MM.1S (cell line): ENCODE results near the gene CLEC4D.
A peak's percentile ranks its signal among the peaks of the same experiment; 100 is the strongest.

Experiments
- DNase-seq: peaks from one replicate; pipeline ENCODE4 v3.0.0-alpha.2; 2015
- H2AFZ ChIP-seq: fragments of 300-600 bp; sonication (generic); 2 replicates; pipeline ENCODE4 v1.6.0; 2016; ENCODE audit warnings: antibody characterized with exemption, low read length
- H3F3A ChIP-seq: fragments of 300-600 bp; sonication (generic); 2 replicates; pipeline ENCODE4 v1.6.1; 2016; ENCODE audit warnings: mild to moderate bottlenecking, antibody characterized with exemption, low read length, moderate library complexity, mixed read lengths; ENCODE audit not compliant: insufficient read depth
- H3K27ac ChIP-seq: fragments of 300-600 bp; sonication (generic); 2 replicates; pipeline ENCODE4 v1.5.1; 2016; ENCODE audit warnings: mild to moderate bottlenecking, low read length
- H3K27me3 ChIP-seq: fragments of 300-600 bp; sonication (generic); replicated peaks from 2 replicates; pipeline ENCODE4 v1.6.0; 2016; ENCODE audit warnings: low read length; ENCODE audit not compliant: insufficient read depth
- H3K36me3 ChIP-seq: fragments of 300-600 bp; sonication (generic); replicated peaks from 2 replicates; pipeline ENCODE4 v1.6.1; 2016; ENCODE audit warnings: mild to moderate bottlenecking, low read length, mixed read lengths; ENCODE audit not compliant: insufficient read depth
- H3K4me1 ChIP-seq: fragments of 300-600 bp; sonication (generic); 2 replicates; pipeline ENCODE4 v1.6.1; 2016; ENCODE audit warnings: low read length, mixed read lengths
- H3K4me2 ChIP-seq: fragments of 300-600 bp; sonication (generic); 2 replicates; pipeline ENCODE4 v1.6.0; 2016; ENCODE audit warnings: low read depth, low read length
- H3K4me3 ChIP-seq: fragments of 300-600 bp; sonication (generic); 2 replicates; pipeline ENCODE4 v1.5.1; 2016; ENCODE audit warnings: low read length, mixed read lengths
- H3K79me2 ChIP-seq: fragments of 300-600 bp; sonication (generic); 2 replicates; pipeline ENCODE4 v1.6.1; 2016; ENCODE audit warnings: mixed run types, low read length, mixed read lengths
- H3K9ac ChIP-seq: fragments of 300-600 bp; sonication (generic); 2 replicates; pipeline ENCODE4 v1.6.1; 2016; ENCODE audit warnings: low read length, mixed read lengths
- H3K9me2 ChIP-seq: fragments of 300-600 bp; sonication (generic); replicated peaks from 2 replicates; pipeline ENCODE4 v1.6.1; 2016; ENCODE audit warnings: mild to moderate bottlenecking, low read length, mixed read lengths; ENCODE audit not compliant: insufficient read depth
- H3K9me3 ChIP-seq: fragments of 300-600 bp; sonication (generic); replicated peaks from 2 replicates; pipeline ENCODE4 v1.6.1; 2016; ENCODE audit warnings: mild to moderate bottlenecking, low read length, mixed read lengths; ENCODE audit not compliant: insufficient read depth
- H4K20me1 ChIP-seq: fragments of 300-600 bp; sonication (generic); 2 replicates; pipeline ENCODE4 v1.6.1; 2016; ENCODE audit warnings: mild to moderate bottlenecking, low read length, moderate library complexity, mixed read lengths; ENCODE audit not compliant: insufficient read depth
- CTCF ChIP-seq: fragments of 300-600 bp; sonication (generic); IDR thresholded peaks from 2 replicates; pipeline ENCODE4 v1.5.1; 2016; ENCODE audit warnings: antibody characterized with exemption, low read length, mixed read lengths
- EZH2 ChIP-seq: fragments of 300-600 bp; sonication (generic); optimal IDR thresholded peaks from 2 replicates; pipeline ENCODE3; 2017; ENCODE audit warnings: low read depth, mild to moderate bottlenecking, antibody characterized with exemption, low read length, mixed read lengths
- EZH2phosphoT487 ChIP-seq: fragments of 300-600 bp; sonication (generic); IDR thresholded peaks from 2 replicates; pipeline ENCODE4 v1.6.1; 2018; ENCODE audit warnings: antibody characterized with exemption, low read length

Gene CLEC4D

GRCh38 chr12:8499616-8500015 lies 13.7 kb upstream of the CLEC4D start:
- no peak overlapping the region for H3K27ac ChIP-seq
- DNase-seq: no peak
- H3K4me3 ChIP-seq: no peak overlapping the region
- H3K4me1 ChIP-seq: 0 out of 2 replicates have a peak, but pooled peaks cover 6% of the 10 kb centered on the region
- H3K79me2 ChIP-seq: no peaks in the 10 kb centered on the region
- no peaks in the 10 kb centered on the region for H3K27me3 ChIP-seq
- no peaks in the 10 kb centered on the region for H4K20me1 ChIP-seq
- no peak overlapping the region for H3K4me2 ChIP-seq
- H3K9me3 ChIP-seq: no peaks in the 10 kb centered on the region
- H2AFZ ChIP-seq: no peak overlapping the region
- no peaks in the 10 kb centered on the region for H3K9me2 ChIP-seq
- H3F3A ChIP-seq: no peaks in the 10 kb centered on the region
- no peak overlapping the region for H3K9ac ChIP-seq
- no peaks in the 10 kb centered on the region for H3K36me3 ChIP-seq
- TF ChIP-seq CTCF (peak; percentile 23; the same call in 1 of the 2 replicates), EZH2 (no peak)

- no peak overlapping the region for H3K4me3 ChIP-seq
- H3K4me1 ChIP-seq: 0 out of 2 replicates have a peak, but pooled peaks cover 6% of the 10 kb centered on the region
- H3K9me3 ChIP-seq: no peaks in the 10 kb centered on the region
- TF ChIP-seq EZH2 (no peak), CTCF (no peak), EZH2phosphoT487 (no peak)
- no peaks in the 10 kb centered on the region for H3K9me2 ChIP-seq
- DNase-seq: no peak
- no peak overlapping the region for H3K27ac ChIP-seq
- no peak overlapping the region for H3K9ac ChIP-seq
- no peak overlapping the region for H2AFZ ChIP-seq
- no peaks in the 10 kb centered on the region for H4K20me1 ChIP-seq
- no peaks in the 10 kb centered on the region for H3K36me3 ChIP-seq
- H3K4me2 ChIP-seq: no peak overlapping the region
- no peaks in the 10 kb centered on the region for H3K27me3 ChIP-seq
- no peaks in the 10 kb centered on the region for H3K79me2 ChIP-seq
- no peaks in the 10 kb centered on the region for H3F3A ChIP-seq
Observed at GRCh38 chr12:8501720-8502119, 11.6 kb upstream of the CLEC4D start.

GRCh38 chr12:8504351-8504750 lies 9.0 kb upstream of the CLEC4D start:
- DNase-seq: no peak
- Histone ChIP-seq H4K20me1 (no peaks in the 10 kb centered on the region), H3K79me2 (no peaks in the 10 kb centered on the region), H3K4me1 (0 out of 2 replicates have a peak, but pooled peaks cover 6% of the 10 kb centered on the region), H3K4me3 (no peak overlapping the region), H3F3A (no peaks in the 10 kb centered on the region), H3K4me2 (no peak overlapping the region), H3K9ac (no peak overlapping the region), H3K9me2 (no peaks in the 10 kb centered on the region), H3K27me3 (no peaks in the 10 kb centered on the region), H3K36me3 (no peaks in the 10 kb centered on the region), H3K9me3 (no peaks in the 10 kb centered on the region), H2AFZ (no peak overlapping the region), H3K27ac (no peak overlapping the region)
- TF ChIP-seq EZH2 (no peak), EZH2phosphoT487 (no peak), CTCF (no peak)
